ENCODE data around the gene CHID1.
A peak's percentile ranks its signal among the peaks of the same experiment; 100 is the strongest.

DNA sequence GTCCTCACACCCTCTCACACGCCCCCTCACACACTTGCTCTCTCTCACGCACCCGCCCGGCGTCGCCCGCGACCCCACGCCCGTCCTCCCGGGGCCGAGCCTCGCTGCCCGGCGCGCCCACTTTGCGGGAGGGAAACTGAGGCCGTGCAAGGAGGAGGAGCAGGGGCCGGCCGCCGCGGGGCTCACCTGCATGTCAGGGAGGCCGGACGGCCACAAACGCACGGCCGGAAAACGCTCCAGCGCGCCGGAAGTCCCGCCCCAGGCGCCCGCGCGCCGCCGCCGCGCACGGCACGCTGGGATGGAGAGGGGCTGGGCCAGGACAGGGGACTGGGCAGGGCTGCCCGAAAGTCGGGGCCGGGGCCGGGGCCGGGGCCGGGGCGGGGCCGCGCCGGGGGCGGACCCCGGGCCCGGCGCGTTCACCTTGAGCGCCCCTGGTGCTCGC is at the start of gene CHID1:
- TF ChIP-seq RFX5 (IDR thresholded peaks at IDR 0.05; ENCODE audit: low read depth, low read length) (no peak), CEBPB (IDR thresholded peaks at IDR 0.05; ENCODE audit: low read depth, low read length) (no peak), BHLHE40 (IDR thresholded peaks at IDR 0.05; ENCODE audit: low read depth, low read length) (no peak), FOS (IDR thresholded peaks at IDR 0.05; ENCODE audit: low read depth, low read length) (no peak), POLR2A (IDR thresholded peaks at IDR 0.05; ENCODE audit: low read depth, low read length) (no peak), MXI1 (IDR thresholded peaks at IDR 0.05; ENCODE audit: borderline replicate concordance, low read depth, low read length) (peak; percentile 61; the same call in 1 of the 2 replicates), NFE2L2 (IDR thresholded peaks at IDR 0.05; ENCODE audit: low read depth, low read length) (no peak), RCOR1 (IDR thresholded peaks at IDR 0.05; ENCODE audit: insufficient replicate concordance, low read length) (no peak), SMC3 (IDR thresholded peaks at IDR 0.05; ENCODE audit: low read depth, low read length) (no peak), CHD1 (IDR thresholded peaks at IDR 0.05; ENCODE audit: low read depth, low read length) (no peak), RAD21 (IDR thresholded peaks at IDR 0.05; ENCODE audit: low read length) (no peak)
- TF ChIP-seq, protein P1, sequence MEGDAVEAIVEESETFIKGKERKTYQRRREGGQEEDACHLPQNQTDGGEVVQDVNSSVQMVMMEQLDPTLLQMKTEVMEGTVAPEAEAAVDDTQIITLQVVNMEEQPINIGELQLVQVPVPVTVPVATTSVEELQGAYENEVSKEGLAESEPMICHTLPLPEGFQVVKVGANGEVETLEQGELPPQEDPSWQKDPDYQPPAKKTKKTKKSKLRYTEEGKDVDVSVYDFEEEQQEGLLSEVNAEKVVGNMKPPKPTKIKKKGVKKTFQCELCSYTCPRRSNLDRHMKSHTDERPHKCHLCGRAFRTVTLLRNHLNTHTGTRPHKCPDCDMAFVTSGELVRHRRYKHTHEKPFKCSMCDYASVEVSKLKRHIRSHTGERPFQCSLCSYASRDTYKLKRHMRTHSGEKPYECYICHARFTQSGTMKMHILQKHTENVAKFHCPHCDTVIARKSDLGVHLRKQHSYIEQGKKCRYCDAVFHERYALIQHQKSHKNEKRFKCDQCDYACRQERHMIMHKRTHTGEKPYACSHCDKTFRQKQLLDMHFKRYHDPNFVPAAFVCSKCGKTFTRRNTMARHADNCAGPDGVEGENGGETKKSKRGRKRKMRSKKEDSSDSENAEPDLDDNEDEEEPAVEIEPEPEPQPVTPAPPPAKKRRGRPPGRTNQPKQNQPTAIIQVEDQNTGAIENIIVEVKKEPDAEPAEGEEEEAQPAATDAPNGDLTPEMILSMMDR (conservative IDR thresholded peaks at IDR 0.05; ENCODE audit: low read depth, low read length): no peak
- TF ChIP-seq, protein P2, sequence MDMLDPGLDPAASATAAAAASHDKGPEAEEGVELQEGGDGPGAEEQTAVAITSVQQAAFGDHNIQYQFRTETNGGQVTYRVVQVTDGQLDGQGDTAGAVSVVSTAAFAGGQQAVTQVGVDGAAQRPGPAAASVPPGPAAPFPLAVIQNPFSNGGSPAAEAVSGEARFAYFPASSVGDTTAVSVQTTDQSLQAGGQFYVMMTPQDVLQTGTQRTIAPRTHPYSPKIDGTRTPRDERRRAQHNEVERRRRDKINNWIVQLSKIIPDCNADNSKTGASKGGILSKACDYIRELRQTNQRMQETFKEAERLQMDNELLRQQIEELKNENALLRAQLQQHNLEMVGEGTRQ (IDR thresholded peaks at IDR 0.05; ENCODE audit: low read depth, low read length): no peak
